ENCODE results near the gene KCTD20. TPM values are rescaled to one million over a fixed set of nuclear protein-coding genes. Genes with fewer than 3 reads are reported as not detected.

KCTD20 gene
- total RNA-seq, 1 experiment from 2014 or later = 23.7 TPM

- Histone ChIP-seq H3K4me2 (ENCODE audit: low read length) (no peak overlapping the region), H3K27me3 (ENCODE audit: insufficient read depth, low read length) (no peaks in the 10 kb centered on the region), H3K4me3 (replicated peaks in 1 of 2; ENCODE audit: low read depth in 1 of 2, low read length in 2 of 2) (no peak overlapping the region), H3K9me2 (ENCODE audit: insufficient read depth) (no peaks in the 10 kb centered on the region), H3K4me1 (ENCODE audit: control insufficient read depth in 1 of 2, insufficient read depth in 2 of 2, low read length in 2 of 2) (no peaks in the 10 kb centered on the region), H3K27ac (ENCODE audit: low read depth, low read length) (no peak overlapping the region), H3K36me3 (ENCODE audit: control insufficient read depth in 1 of 2, insufficient read depth in 2 of 2, low read length in 2 of 2) (peaks cover 15 to 35% of the 10 kb centered on the region in 2 experiments), H4K20me1 (ENCODE audit: insufficient read depth) (no peaks in the 10 kb centered on the region), H2AFZ (ENCODE audit: low read depth, low read length, poor library complexity, severe bottlenecking) (no peak overlapping the region), H3K9ac (ENCODE audit: low read length) (no peak overlapping the region), H3K79me2 (ENCODE audit: insufficient read depth, low read length) (no peaks in the 10 kb centered on the region), H3K9me3 (ENCODE audit: control insufficient read depth in 1 of 2, insufficient read depth in 1 of 2, low read depth in 1 of 2, low read length in 2 of 2) (no peaks in the 10 kb centered on the region)
- TF ChIP-seq CEBPB (IDR thresholded peaks at IDR 0.05; ENCODE audit: low read depth) = no peak
- TF ChIP-seq EZH2 (IDR thresholded peaks at IDR 0.05) = no peak
- no peak for TF ChIP-seq MAX (IDR thresholded peaks at IDR 0.05)
- TF ChIP-seq REST (IDR thresholded peaks at IDR 0.05; ENCODE audit: low read depth) = no peak
- no peak for TF ChIP-seq SP1 (IDR thresholded peaks at IDR 0.05; ENCODE audit: low read depth)
- TF ChIP-seq EGR1 (IDR thresholded peaks at IDR 0.05; ENCODE audit: low read depth) = no peak
- TF ChIP-seq POLR2AphosphoS5 (IDR thresholded peaks at IDR 0.05; ENCODE audit: low read depth, low read length) = no peak
- no peak for TF ChIP-seq CBX3 (IDR thresholded peaks at IDR 0.05; ENCODE audit: low read depth)
- TF ChIP-seq TCF7L2 (IDR thresholded peaks at IDR 0.05; ENCODE audit: borderline replicate concordance, extremely low read depth, insufficient read depth, insufficient read length) = no peak
- no peak for TF ChIP-seq ZFX (IDR thresholded peaks at IDR 0.05)
- no peak for TF ChIP-seq ZBTB33 (IDR thresholded peaks at IDR 0.05; ENCODE audit: extremely low read depth, insufficient replicate concordance, low read length)
- TF ChIP-seq SRF (IDR thresholded peaks at IDR 0.05; ENCODE audit: low read depth) = no peak
- TF ChIP-seq ZNF274 (IDR thresholded peaks at IDR 0.05; ENCODE audit: low read depth, low read length) = no peak
- no peak for TF ChIP-seq FOSL1 (IDR thresholded peaks at IDR 0.05; ENCODE audit: low read depth)
- no peak for TF ChIP-seq ELF1 (IDR thresholded peaks at IDR 0.05; ENCODE audit: borderline replicate concordance, low read depth)
- TF ChIP-seq SIN3A (IDR thresholded peaks at IDR 0.05; ENCODE audit: low read depth) = no peak
- no peak for TF ChIP-seq POLR2A (IDR thresholded peaks at IDR 0.05; ENCODE audit: borderline replicate concordance, extremely low read depth, insufficient read depth, insufficient read length)
- no peak for TF ChIP-seq EZH2phosphoT487 (IDR thresholded peaks at IDR 0.05; ENCODE audit: borderline replicate concordance)
- TF ChIP-seq CTCF (IDR thresholded peaks at IDR 0.05 in 2 of 3, conservative IDR thresholded peaks at IDR 0.05 in 1 of 3; ENCODE audit: borderline replicate concordance in 1 of 3, insufficient read depth in 1 of 3, low read depth in 2 of 3, low read length in 2 of 3) = no peak
- no peak for TF ChIP-seq YY1 (IDR thresholded peaks at IDR 0.05; ENCODE audit: extremely low read depth, insufficient replicate concordance, low read depth, low read length)
- DNase-seq (ENCODE audit: low read depth, low spot score) = no peak
- RAD21 ChIA-PET (ENCODE audit: low non-redundant PET in 1 of 2, low total read pairs in 2 of 2, uncharacterized antibody in 2 of 2, unreplicated experiment in 2 of 2) = no interaction called here
- CTCF ChIA-PET = no interaction called here
- intact Hi-C loops (cut with micrococcal nuclease) = no loop called here
- no peak for ATAC-seq
- POLR2A ChIA-PET = no interaction called here
- BruUV-seq (replicated peaks) = no TSS peak
Measured at GRCh38 chr6:36524871-36525270, 82.1 kb downstream of the KCTD20 start.

All from HCT116 (cell line).